ENCODE results near the gene ACP7. TPM values are rescaled to one million over a fixed set of nuclear protein-coding genes. Genes with fewer than 3 reads are reported as not detected.

Gene ACP7
- total RNA-seq, 1 donor from 2014 or later = 0.31 TPM

- peaks cover 3% of the 10 kb centered on the region for H3K36me3 Mint-ChIP-seq
- peaks cover 68% of the 10 kb centered on the region for H3K4me1 Mint-ChIP-seq (ENCODE audit: unreplicated experiment)
- H3K27ac Mint-ChIP-seq = peak overlapping the region; percentile 85
- H3K4me3 Mint-ChIP-seq = peak overlapping the region; percentile 60
- TF ChIP-seq CTCF (conservative IDR thresholded peaks at IDR 0.05) = no peak
- no peaks in the 10 kb centered on the region for H3K27me3 Mint-ChIP-seq
- DNase-seq (ENCODE audit: extremely low spot score, unreplicated experiment) = no peak
- no peaks in the 10 kb centered on the region for H3K9me3 Mint-ChIP-seq
Measured at GRCh38 chr19:39132344-39132969, 48.3 kb downstream of the ACP7 start.

DNA sequence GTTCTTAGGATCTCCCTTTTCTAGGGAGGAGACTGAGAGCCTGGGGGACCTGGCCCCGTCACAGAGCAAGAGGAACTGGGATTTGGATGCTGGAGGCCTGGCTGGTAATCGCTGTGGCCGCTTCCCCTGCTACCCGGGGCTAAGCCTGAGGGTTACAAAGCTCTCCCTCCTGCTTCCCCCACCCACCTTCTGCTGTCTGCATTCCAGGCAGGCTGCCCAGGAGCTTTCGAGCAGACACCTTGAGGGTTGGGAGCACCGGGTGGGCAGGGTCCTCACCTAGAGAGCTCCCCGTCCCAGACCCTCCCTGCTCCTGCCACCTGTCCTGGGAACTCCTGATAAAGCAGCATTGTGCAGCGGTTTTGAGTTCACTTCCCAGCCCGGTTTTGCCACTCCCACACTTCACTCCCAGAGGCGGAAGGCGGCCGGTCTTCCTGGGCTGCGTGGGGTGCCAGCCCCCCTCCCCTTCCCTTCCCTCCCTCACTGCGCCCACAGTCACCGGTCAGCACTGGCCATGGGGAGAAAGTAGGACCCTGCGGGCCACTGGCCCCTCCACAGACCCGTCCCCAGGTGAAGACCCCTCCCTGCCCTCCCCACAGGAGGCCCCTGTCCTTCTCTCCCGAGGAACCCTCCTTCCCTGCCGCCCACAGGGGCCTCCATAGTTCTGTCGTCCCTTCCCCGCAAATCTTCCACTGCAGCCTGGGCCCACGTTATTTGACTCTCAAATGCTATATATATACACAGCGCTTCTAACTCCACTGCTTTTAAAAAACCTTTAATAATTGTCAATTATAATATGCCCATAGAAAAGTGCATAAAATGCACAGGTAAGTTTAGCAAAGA is 49.5 kb downstream of the ACP7 start:
- Mint-ChIP-seq H3K4me3 (peak overlapping the region; percentile 65), H3K36me3 (peaks cover 3% of the 10 kb centered on the region), H3K27me3 (no peaks in the 10 kb centered on the region), H3K9me3 (no peaks in the 10 kb centered on the region), H3K27ac (peak overlapping the region; percentile 85), H3K4me1 (ENCODE audit: unreplicated experiment) (peaks cover 65% of the 10 kb centered on the region)
- no peak for TF ChIP-seq CTCF (conservative IDR thresholded peaks at IDR 0.05)
- peak; percentile 65 for DNase-seq (ENCODE audit: extremely low spot score, unreplicated experiment)

- H3K27ac Mint-ChIP-seq = no peak overlapping the region
- peaks cover 68% of the 10 kb centered on the region for H3K4me1 Mint-ChIP-seq (ENCODE audit: unreplicated experiment)
- no peak for TF ChIP-seq CTCF (conservative IDR thresholded peaks at IDR 0.05)
- H3K9me3 Mint-ChIP-seq = no peaks in the 10 kb centered on the region
- no peak for DNase-seq (ENCODE audit: extremely low spot score, unreplicated experiment)
- no peak overlapping the region for H3K4me3 Mint-ChIP-seq
- peaks cover 3% of the 10 kb centered on the region for H3K36me3 Mint-ChIP-seq
- no peaks in the 10 kb centered on the region for H3K27me3 Mint-ChIP-seq
Measured at GRCh38 chr19:39135701-39136100, 51.5 kb downstream of the ACP7 start.

DNA sequence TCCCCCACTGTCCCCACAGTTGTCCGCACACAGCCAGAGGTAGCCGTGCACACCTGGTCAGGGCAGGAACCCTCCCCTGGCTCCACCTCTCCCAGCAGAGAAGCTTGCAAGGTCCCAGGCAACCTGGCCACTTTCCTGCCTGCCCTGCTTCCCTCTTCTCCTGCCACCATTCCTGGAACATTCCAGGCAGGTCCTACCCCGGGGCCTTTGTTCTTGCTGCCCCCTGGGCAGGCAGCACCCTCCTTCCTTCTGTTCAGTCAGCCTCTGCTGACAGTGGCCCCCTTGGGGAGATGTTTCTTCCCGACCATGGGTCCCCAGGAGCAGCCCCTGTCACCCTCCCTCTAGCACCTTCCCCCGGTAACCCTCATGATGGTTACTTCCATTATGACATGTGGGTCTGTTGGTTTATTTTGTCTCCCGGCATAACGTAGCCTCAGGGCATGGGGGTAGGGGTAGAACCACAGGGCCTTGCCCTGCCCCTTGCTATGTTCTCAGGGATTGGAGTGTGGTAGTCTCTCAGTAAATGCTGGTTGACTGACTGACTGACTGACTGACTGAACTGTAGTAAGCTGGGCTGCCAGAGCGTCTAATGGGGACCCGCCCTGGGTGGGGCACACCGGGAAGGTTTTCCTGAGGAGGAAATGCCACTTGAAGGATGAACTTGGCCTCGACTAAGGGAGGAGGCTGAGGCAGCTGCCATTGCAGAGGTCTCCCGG is 52.2 kb downstream of the ACP7 start:
- no peak for DNase-seq (ENCODE audit: extremely low spot score, unreplicated experiment)
- no peak for TF ChIP-seq CTCF (conservative IDR thresholded peaks at IDR 0.05)
- H3K9me3 Mint-ChIP-seq = no peaks in the 10 kb centered on the region
- H3K4me3 Mint-ChIP-seq = peak overlapping the region; percentile 45
- peaks cover 3% of the 10 kb centered on the region for H3K36me3 Mint-ChIP-seq
- H3K27me3 Mint-ChIP-seq = no peaks in the 10 kb centered on the region
- H3K4me1 Mint-ChIP-seq (ENCODE audit: unreplicated experiment) = peaks cover 67% of the 10 kb centered on the region
- peak overlapping the region; percentile 91 for H3K27ac Mint-ChIP-seq

DNA sequence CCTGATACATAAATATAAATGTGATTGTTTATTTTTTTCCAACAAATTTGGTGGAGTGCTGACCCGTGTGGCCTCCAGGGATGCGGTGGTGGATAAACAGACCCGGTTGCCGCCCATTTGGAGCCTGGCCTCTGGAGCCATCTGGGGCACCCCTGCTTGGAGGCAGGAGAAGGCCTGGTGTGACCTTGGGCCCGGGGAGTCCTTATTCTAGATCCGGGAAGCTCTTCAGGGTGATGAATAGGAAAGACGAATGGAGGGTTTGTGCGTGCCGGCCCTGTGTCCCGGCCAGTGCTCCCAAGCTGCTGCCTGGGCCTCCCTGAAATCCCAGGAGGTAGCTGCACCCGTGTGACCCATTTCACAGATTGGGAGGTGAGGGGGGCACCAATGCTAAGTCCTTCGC is 53.0 kb downstream of the ACP7 start:
- Mint-ChIP-seq H3K27ac (peak overlapping the region; percentile 91), H3K9me3 (no peaks in the 10 kb centered on the region), H3K36me3 (peaks cover 3% of the 10 kb centered on the region), H3K4me3 (no peak overlapping the region), H3K4me1 (ENCODE audit: unreplicated experiment) (peaks cover 59% of the 10 kb centered on the region), H3K27me3 (no peaks in the 10 kb centered on the region)
- no peak for DNase-seq (ENCODE audit: extremely low spot score, unreplicated experiment)
- no peak for TF ChIP-seq CTCF (conservative IDR thresholded peaks at IDR 0.05)

All from type B pancreatic cell (in vitro differentiated cells).